GM15510 (cell line): ENCODE measurements around the gene FXYD7.

ENCODE experiments used
- POLR2A ChIP-seq: IDR thresholded peaks from 3 replicates; pipeline ENCODE4 v1.6.1; 2011; ENCODE audit warnings: borderline replicate concordance; ENCODE audit not compliant: insufficient read length; ENCODE audit errors: extremely low read depth

FXYD7 gene

DNA sequence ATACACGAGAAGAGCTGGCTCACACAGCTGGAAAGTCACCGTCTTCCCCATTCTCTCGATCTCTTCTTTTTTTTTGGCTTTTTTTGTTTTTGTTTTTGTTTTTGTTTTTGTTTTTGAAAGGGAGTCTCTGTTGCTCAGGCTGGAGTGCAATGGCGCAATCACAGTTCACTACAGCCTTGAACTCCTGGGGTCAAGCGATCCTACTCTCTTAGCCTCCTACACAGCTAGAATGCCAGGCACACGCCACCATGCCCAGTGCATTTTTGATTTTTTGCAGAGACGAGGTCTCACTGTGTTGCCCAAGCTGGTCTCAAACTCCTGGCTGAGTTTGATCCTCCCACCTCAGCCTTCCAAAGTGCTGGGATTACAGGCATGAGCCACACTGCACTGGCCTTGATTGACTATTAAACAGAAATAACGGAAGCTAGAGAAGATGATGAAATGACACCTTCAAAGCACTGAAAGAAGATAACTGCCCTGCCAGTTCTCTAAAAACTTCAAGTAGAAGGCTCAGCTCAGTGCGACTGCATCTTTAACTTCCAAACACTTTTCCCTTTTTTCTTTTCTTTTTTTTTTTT is 23.4 kb upstream of the FXYD7 start:
- TF ChIP-seq POLR2A = no peak

DNA sequence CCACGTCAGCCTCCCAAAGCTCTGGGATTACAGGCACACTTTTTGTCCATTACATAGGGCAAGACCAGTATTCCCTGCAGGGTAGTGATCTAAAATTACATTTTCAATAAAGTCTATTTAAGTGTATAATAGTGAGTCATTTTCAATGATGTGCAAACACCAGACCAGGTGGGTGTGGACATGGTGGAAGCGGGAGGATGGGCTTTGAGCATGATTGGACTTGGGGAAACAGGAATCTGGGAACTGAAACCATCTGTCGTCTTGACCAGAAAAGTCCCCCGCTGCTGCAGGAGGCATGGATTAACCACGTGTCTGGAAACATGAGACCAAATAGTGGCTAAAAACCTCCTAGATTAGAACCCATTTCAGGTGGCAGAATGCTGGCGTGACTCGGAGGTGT is 22.6 kb upstream of the FXYD7 start:
- TF ChIP-seq POLR2A = no peak

- no peak for TF ChIP-seq POLR2A
Measured at GRCh38 chr19:35120898-35121297, 22.2 kb upstream of the FXYD7 start.

- TF ChIP-seq POLR2A = no peak
Measured at GRCh38 chr19:35122687-35123551, 20.1 kb upstream of the FXYD7 start.

GRCh38 chr19:35123573-35123972 is 19.5 kb upstream of the FXYD7 start:
- no peak for TF ChIP-seq POLR2A

DNA sequence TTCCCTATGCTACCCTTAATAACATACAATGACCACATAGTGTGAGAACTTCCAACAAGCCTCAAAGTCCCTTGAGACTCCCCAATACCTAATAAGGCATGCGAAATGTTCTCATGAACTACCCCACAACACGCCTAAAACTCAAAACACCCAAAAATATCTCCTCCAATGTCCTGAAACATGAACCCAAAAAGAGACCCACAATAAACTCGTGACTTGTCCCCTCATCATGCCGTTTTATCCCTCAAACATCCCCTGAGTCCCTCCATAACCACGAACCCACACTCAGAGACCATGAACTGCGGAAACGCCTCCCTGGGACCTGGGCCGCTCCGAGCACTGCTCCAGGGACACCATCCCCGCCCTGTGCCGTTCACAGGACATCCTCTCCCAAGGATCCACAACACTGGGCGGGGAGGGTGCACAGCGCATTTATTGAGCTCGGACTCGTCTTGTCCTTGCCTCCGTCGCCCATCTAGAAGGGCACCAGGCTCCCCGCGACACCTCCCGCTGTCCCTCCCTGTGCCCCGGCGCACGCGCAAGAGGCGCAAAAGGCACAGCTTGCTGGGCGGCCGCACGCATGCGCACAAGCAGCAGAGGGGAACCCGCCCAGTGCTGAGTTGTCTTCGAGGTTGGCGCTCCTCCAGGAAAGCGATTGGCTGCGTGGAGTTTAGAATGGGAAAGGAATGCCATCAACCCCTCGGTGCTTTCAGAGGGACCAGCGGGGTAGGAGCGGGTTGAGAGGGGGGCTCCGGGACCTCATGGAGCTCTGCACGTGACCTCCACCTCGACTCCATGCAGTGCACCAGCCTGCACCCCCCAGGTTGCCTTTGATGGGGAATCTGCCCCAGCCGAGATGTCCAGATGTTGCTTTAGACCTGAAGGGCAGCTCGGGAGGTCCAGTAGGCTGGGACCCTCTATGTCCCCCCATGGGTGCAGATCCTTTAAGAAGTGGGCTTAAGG is 18.7 kb upstream of the FXYD7 start:
- peak; percentile 77 for TF ChIP-seq POLR2A

GRCh38 chr19:35125270-35125717 is 17.8 kb upstream of the FXYD7 start:
- no peak for TF ChIP-seq POLR2A

GRCh38 chr19:35125749-35126623 is 17.1 kb upstream of the FXYD7 start:
- no peak for TF ChIP-seq POLR2A

- no peak for TF ChIP-seq POLR2A
Measured at GRCh38 chr19:35126624-35126959, 16.5 kb upstream of the FXYD7 start.

- no peak for TF ChIP-seq POLR2A
Measured at GRCh38 chr19:35127871-35128270, 15.2 kb upstream of the FXYD7 start.

DNA sequence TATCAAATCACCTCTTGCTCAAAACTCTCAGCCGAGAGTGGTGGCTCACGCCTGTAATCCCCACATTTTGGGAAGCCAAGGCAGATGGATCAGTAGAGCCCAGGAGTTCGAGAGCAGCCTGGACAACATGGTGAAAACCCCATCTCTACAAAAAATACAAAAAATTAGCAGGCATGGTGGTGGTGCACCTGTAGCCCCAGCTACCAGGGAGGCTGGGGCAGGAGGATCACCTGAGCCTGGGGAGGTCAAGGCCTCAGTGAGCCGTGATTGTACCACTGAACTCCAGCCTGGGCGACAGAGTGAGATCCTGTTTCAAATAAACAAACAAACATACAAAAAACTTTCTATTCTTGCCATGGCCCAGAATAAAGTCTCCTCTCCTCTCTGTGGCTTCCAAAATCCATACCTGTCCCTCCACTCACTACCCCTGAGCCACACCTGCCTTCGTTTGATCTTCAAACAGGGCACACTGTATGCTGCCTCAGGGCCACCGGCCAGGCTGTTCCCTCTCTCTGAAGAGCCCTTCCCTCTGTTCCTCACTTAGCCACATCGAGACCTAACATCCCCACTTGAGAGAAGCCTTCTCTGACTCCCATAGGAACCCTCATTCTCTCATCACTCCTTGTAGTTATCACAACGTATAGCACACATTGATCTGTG is 14.5 kb upstream of the FXYD7 start:
- TF ChIP-seq POLR2A = no peak

- no peak for TF ChIP-seq POLR2A
Measured at GRCh38 chr19:35130761-35131720, 12.0 kb upstream of the FXYD7 start.

DNA sequence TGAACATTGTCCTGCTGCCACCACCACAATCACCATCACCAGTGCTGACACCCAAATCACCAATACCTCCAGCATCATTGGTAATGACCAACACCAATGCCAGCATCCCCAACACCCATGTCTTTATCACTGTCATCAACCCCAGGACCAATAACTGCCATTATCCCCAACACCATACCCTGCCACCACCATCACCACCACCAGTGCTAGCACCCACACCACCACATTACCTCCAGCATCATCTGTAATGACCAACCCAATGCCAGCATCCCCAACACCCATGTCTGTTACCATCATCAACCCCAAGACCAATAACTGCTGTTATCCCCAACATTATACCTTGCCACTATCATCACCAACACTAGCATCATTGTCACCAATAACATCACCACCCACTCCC is 10.8 kb upstream of the FXYD7 start:
- no peak for TF ChIP-seq POLR2A
